GM21576 (cell line): ENCODE results near the gene CEMIP.

Experiments used
- ATAC-seq: cut with Tn5 transposase; IDR thresholded peaks from one replicate; pipeline ENCODE4 v1.9.1; 2021; ENCODE audit warnings: mild to moderate bottlenecking, moderate library complexity; ENCODE audit not compliant: unreplicated experiment

Gene CEMIP

GRCh38 chr15:80921736-80922410 lies 142.7 kb downstream of the CEMIP start:
- ATAC-seq, result no peak

GRCh38 chr15:80923668-80924067 lies 144.5 kb downstream of the CEMIP start:
- ATAC-seq, result no peak

- ATAC-seq, result no peak
Measured at GRCh38 chr15:80924278-80924677, 145.1 kb downstream of the CEMIP start.

GRCh38 chr15:80925597-80926059 lies 146.5 kb downstream of the CEMIP start:
- ATAC-seq, result no peak

GRCh38 chr15:80926126-80926525 lies 147.0 kb downstream of the CEMIP start:
- ATAC-seq, result no peak

GRCh38 chr15:80929225-80929624 lies 150.1 kb downstream of the CEMIP start:
- no peak for ATAC-seq

- no peak for ATAC-seq
Measured at GRCh38 chr15:80929689-80930088, 150.5 kb downstream of the CEMIP start.

GRCh38 chr15:80931191-80931590 lies 152.0 kb downstream of the CEMIP start:
- no peak for ATAC-seq

- no peak for ATAC-seq
Measured at GRCh38 chr15:80931721-80932512, 152.7 kb downstream of the CEMIP start.

GRCh38 chr15:80932513-80932815 lies 153.3 kb downstream of the CEMIP start:
- no peak for ATAC-seq

- ATAC-seq, result no peak
Measured at GRCh38 chr15:80932989-80933388, 153.8 kb downstream of the CEMIP start.

- no peak for ATAC-seq
Measured at GRCh38 chr15:80934761-80935221, 155.6 kb downstream of the CEMIP start.

GRCh38 chr15:80936288-80937078 lies 157.3 kb downstream of the CEMIP start:
- ATAC-seq, result no peak

GRCh38 chr15:80937718-80938117 lies 158.5 kb downstream of the CEMIP start:
- no peak for ATAC-seq

GRCh38 chr15:80939216-80939615 lies 160.0 kb downstream of the CEMIP start:
- ATAC-seq, result no peak

GRCh38 chr15:80940331-80940730 lies 161.2 kb downstream of the CEMIP start:
- ATAC-seq, result no peak

- no peak for ATAC-seq
Measured at GRCh38 chr15:80940851-80941250, 161.7 kb downstream of the CEMIP start.

GRCh38 chr15:80942266-80942665 lies 163.1 kb downstream of the CEMIP start:
- no peak for ATAC-seq

GRCh38 chr15:80942746-80943565 lies 163.8 kb downstream of the CEMIP start:
- ATAC-seq, result no peak

- ATAC-seq, result no peak
Measured at GRCh38 chr15:80944818-80945217, 165.6 kb downstream of the CEMIP start.

- ATAC-seq, result no peak
Measured at GRCh38 chr15:80945605-80946004, 166.4 kb downstream of the CEMIP start.
